Coronary artery (tissue), 2 donors: ENCODE measurements around the gene ARHGEF6.
A peak's percentile ranks its signal among the peaks of the same experiment; 100 is the strongest.
"Not testable (repeated sequence)": the region's sequence is repeated elsewhere in the genome, so short reads cannot be mapped to it uniquely, and the experiment has no call there.

Experiments
- DNase-seq: peaks from one replicate; pipeline ENCODE4 v3.0.0-alpha.2; 2017; ENCODE audit warnings: low spot score
- H3K27ac ChIP-seq, 2 donors: fragments of 200-600 bp; sonication (generic); one replicate each; pipeline ENCODE4 v1.5.1; 2016 to 2019
- H3K4me3 ChIP-seq: fragments of 200-600 bp; sonication (generic); 2 replicates; pipeline ENCODE4 v1.5.1; 2016; ENCODE audit warnings: mild to moderate bottlenecking, moderate library complexity
- TF ChIP-seq, protein P1 (sequence below): fragments of 200-600 bp; sonication (generic); IDR thresholded peaks from one replicate; pipeline ENCODE4 v1.5.1; 2019; ENCODE audit warnings: antibody characterized with exemption

Gene ARHGEF6

DNA sequence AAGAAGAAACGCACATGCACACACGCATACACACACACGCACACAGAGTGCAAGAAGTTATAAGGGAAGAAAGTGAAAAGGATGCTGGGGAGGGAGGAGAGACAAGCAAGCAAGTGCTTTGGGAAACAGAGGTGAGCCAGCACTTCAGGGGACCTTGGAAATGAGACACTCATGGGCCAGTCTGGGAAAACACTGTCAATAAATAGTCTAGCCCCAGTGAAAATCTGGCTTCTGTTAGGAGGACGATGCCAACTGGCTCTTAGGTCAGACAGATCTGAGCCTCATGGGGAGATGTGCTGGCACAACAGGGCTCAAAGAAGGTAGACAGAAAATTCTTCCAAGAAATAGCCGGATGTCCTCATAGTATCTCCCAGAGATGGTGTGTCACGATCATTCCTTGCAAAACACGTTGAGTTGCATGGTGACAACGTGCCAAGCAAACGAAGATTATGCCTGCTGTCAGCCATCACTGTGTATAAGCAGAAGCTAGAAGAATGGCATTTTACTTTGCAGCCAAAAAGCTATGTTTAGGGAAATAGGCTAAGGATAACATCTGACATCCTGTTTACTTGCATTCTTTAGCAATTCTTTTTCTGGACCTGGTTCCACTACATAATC lies 557 bp upstream of the ARHGEF6 start:
- DNase-seq: no peak
- Histone ChIP-seq H3K27ac (peak overlapping the region; percentile 54 to 69), H3K4me3 (peak overlapping the region; percentile 34)
- TF ChIP-seq, protein P1, sequence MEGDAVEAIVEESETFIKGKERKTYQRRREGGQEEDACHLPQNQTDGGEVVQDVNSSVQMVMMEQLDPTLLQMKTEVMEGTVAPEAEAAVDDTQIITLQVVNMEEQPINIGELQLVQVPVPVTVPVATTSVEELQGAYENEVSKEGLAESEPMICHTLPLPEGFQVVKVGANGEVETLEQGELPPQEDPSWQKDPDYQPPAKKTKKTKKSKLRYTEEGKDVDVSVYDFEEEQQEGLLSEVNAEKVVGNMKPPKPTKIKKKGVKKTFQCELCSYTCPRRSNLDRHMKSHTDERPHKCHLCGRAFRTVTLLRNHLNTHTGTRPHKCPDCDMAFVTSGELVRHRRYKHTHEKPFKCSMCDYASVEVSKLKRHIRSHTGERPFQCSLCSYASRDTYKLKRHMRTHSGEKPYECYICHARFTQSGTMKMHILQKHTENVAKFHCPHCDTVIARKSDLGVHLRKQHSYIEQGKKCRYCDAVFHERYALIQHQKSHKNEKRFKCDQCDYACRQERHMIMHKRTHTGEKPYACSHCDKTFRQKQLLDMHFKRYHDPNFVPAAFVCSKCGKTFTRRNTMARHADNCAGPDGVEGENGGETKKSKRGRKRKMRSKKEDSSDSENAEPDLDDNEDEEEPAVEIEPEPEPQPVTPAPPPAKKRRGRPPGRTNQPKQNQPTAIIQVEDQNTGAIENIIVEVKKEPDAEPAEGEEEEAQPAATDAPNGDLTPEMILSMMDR: no peak

GRCh38 chrX:136780241-136780640 lies 491 bp downstream of the ARHGEF6 start:
- Histone ChIP-seq H3K4me3 (peak overlapping the region; percentile 34), H3K27ac (peak overlapping the region; percentile 54 to 78)
- DNase-seq: no peak
- TF ChIP-seq, protein P1: no peak

DNA sequence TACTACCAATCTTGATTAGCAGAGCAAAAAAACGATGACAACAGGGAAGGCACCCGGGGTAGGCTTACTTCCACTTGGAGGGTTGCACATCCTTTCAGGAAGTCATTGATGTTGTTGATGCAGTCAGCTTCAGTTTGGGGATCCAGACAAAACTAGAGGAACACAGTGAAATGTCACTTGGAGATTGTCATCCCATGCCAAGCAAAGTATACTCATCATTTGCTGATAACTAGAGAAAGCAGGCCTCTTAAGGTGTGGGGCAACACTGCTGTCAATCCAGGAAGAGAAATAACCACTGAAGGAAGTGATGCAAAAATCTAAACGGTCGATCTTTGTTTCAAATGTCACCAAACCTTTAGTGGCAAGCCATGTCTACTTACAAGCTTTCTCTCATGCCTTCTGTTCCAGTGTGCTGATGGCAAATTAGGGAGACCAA lies 1.4 kb downstream of the ARHGEF6 start:
- TF ChIP-seq, protein P1: no peak

GRCh38 chrX:136778916-136779315 lies 1.8 kb downstream of the ARHGEF6 start:
- TF ChIP-seq, protein P1: no peak
- DNase-seq: no peak
- Histone ChIP-seq H3K4me3 (peak overlapping the region; percentile 34), H3K27ac (peak overlapping the region; percentile 17 to 78)

More for the DNA sequence above, 1.4 kb downstream of the ARHGEF6 start:
- no peak for DNase-seq
- H3K27ac ChIP-seq: peak overlapping the region; percentile 54 to 78
- H3K4me3 ChIP-seq: peak overlapping the region; percentile 34

DNA sequence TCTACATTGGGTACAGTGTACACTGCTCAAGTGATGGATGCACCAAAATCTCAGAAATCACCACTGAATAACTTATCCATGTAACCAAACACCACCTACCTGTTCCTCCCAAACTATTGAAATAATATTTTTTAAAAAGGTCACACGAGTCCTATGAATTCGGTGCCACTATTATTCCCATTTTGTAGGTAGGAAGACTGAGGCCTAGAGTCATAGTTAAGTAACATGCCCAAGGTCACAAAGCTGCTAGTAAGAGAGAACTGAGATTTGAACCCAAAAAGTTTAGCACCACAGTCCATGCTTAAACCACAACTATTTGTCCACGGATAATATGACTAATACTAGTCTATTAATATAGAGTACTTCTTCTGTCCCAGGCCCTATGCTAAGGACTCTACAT lies 2.7 kb downstream of the ARHGEF6 start:
- TF ChIP-seq, protein P1: no peak
- H3K4me3 ChIP-seq: no peak overlapping the region
- H3K27ac ChIP-seq: no peak overlapping the region
- DNase-seq: no peak

GRCh38 chrX:136773648-136774047 lies 7.1 kb downstream of the ARHGEF6 start:
- TF ChIP-seq, protein P1: no peak
- no peak overlapping the region for H3K27ac ChIP-seq
- H3K4me3 ChIP-seq: no peak overlapping the region
- DNase-seq: no peak

- H3K27ac ChIP-seq, DNase-seq, H3K4me3 ChIP-seq: not testable (repeated sequence)
Measured at GRCh38 chrX:136771869-136772268, 8.9 kb downstream of the ARHGEF6 start.
